ENCODE results near the gene EEF2KMT.

The EEF2KMT gene

GRCh38 chr16:5042574-5043171 lies 54.9 kb downstream of the EEF2KMT start:
- H4K20me1 ChIP-seq (ENCODE audit: insufficient read depth, low read length): no peaks in the 10 kb centered on the region; the same call in 1 of the 2 replicates
- H3K36me3 ChIP-seq (ENCODE audit: insufficient read depth, low read length): no peaks in the 10 kb centered on the region
- no peak overlapping the region for H3K9ac ChIP-seq (ENCODE audit: low read depth, low read length)
- H3K27ac ChIP-seq (ENCODE audit: low read length): no peak overlapping the region
- no peaks in the 10 kb centered on the region for H3K27me3 ChIP-seq (ENCODE audit: insufficient read depth, low read length, poor library complexity)
- no peak overlapping the region for H3K4me2 ChIP-seq (ENCODE audit: insufficient read depth, low read length)
- no peaks in the 10 kb centered on the region for H3K9me3 ChIP-seq (ENCODE audit: insufficient read depth, low read length, severe bottlenecking)
- no peak overlapping the region for H2AFZ ChIP-seq (ENCODE audit: low read depth, low read length)
- H3K79me2 ChIP-seq (ENCODE audit: insufficient read depth, low read length): no peaks in the 10 kb centered on the region
- TF ChIP-seq EZH2 (IDR thresholded peaks at IDR 0.05; ENCODE audit: borderline replicate concordance, low read depth, low read length, severe bottlenecking) (no peak), CTCF (IDR thresholded peaks at IDR 0.05; ENCODE audit: borderline replicate concordance, extremely low read depth, low read length, poor library complexity, severe bottlenecking) (no peak)
- H3K4me3 ChIP-seq (ENCODE audit: low read depth in 1 of 2, low read length in 2 of 2): no peak overlapping the region
- DNase-seq (no peak), ATAC-seq (ENCODE audit: insufficient read depth, low read depth) (no peak)
- no peaks in the 10 kb centered on the region for H3K4me1 ChIP-seq (ENCODE audit: insufficient read depth, low read length)

GRCh38 chr16:5041600-5042133 lies 55.9 kb downstream of the EEF2KMT start:
- H3K79me2 ChIP-seq (ENCODE audit: insufficient read depth, low read length): no peaks in the 10 kb centered on the region
- H2AFZ ChIP-seq (ENCODE audit: low read depth, low read length): no peak overlapping the region
- H3K9me3 ChIP-seq (ENCODE audit: insufficient read depth, low read length, severe bottlenecking): no peaks in the 10 kb centered on the region
- H3K27ac ChIP-seq (ENCODE audit: low read length): no peak overlapping the region
- H3K27me3 ChIP-seq (ENCODE audit: insufficient read depth, low read length, poor library complexity): no peaks in the 10 kb centered on the region
- H3K4me1 ChIP-seq (ENCODE audit: insufficient read depth, low read length): no peaks in the 10 kb centered on the region
- no peak overlapping the region for H3K4me2 ChIP-seq (ENCODE audit: insufficient read depth, low read length)
- ATAC-seq (ENCODE audit: insufficient read depth, low read depth): no peak
- no peaks in the 10 kb centered on the region for H3K36me3 ChIP-seq (ENCODE audit: insufficient read depth, low read length)
- no peaks in the 10 kb centered on the region; the same call in 1 of the 2 replicates for H4K20me1 ChIP-seq (ENCODE audit: insufficient read depth, low read length)
- no peak for TF ChIP-seq CTCF (IDR thresholded peaks at IDR 0.05; ENCODE audit: borderline replicate concordance, extremely low read depth, low read length, poor library complexity, severe bottlenecking)
- H3K9ac ChIP-seq (ENCODE audit: low read depth, low read length): no peak overlapping the region
- no peak for DNase-seq
- no peak overlapping the region for H3K4me3 ChIP-seq (ENCODE audit: low read depth in 1 of 2, low read length in 2 of 2)

- no peak overlapping the region for H3K27ac ChIP-seq (ENCODE audit: low read length)
- H3K27me3 ChIP-seq (ENCODE audit: insufficient read depth, low read length, poor library complexity): no peaks in the 10 kb centered on the region
- no peak overlapping the region for H3K4me3 ChIP-seq (ENCODE audit: low read depth in 1 of 2, low read length in 2 of 2)
- no peaks in the 10 kb centered on the region; the same call in 1 of the 2 replicates for H4K20me1 ChIP-seq (ENCODE audit: insufficient read depth, low read length)
- H2AFZ ChIP-seq (ENCODE audit: low read depth, low read length): no peak overlapping the region
- no peaks in the 10 kb centered on the region for H3K36me3 ChIP-seq (ENCODE audit: insufficient read depth, low read length)
- no peak overlapping the region for H3K9ac ChIP-seq (ENCODE audit: low read depth, low read length)
- H3K9me3 ChIP-seq (ENCODE audit: insufficient read depth, low read length, severe bottlenecking): no peaks in the 10 kb centered on the region
- DNase-seq (no peak), ATAC-seq (ENCODE audit: insufficient read depth, low read depth) (no peak)
- H3K4me2 ChIP-seq (ENCODE audit: insufficient read depth, low read length): no peak overlapping the region
- H3K79me2 ChIP-seq (ENCODE audit: insufficient read depth, low read length): no peaks in the 10 kb centered on the region
- no peak for TF ChIP-seq EZH2 (IDR thresholded peaks at IDR 0.05; ENCODE audit: borderline replicate concordance, low read depth, low read length, severe bottlenecking)
- no peak for TF ChIP-seq CTCF (IDR thresholded peaks at IDR 0.05; ENCODE audit: borderline replicate concordance, extremely low read depth, low read length, poor library complexity, severe bottlenecking)
- no peaks in the 10 kb centered on the region for H3K4me1 ChIP-seq (ENCODE audit: insufficient read depth, low read length)
Measured at GRCh38 chr16:5040451-5040850, 57.1 kb downstream of the EEF2KMT start.
